HepG2 (cell line): Measurements from ENCODE around the gene AGAP1. TPM values are rescaled to one million over a fixed set of nuclear protein-coding genes. Genes with fewer than 3 reads are reported as not detected.
A peak's percentile ranks its signal among the peaks of the same experiment; 100 is the strongest.

Source experiments
- ATRX ChIP-seq: sonication (generic); formaldehyde crosslinking; IDR thresholded peaks from 2 replicates; pipeline ENCODE4 v1.4.0; 2020; ENCODE audit warnings: missing genetic modification reagents, borderline replicate concordance
- DZIP1 ChIP-seq: sonication (generic); formaldehyde crosslinking; IDR thresholded peaks from 2 replicates; pipeline ENCODE4 v1.5.0; 2020; ENCODE audit warnings: mild to moderate bottlenecking, missing genetic modification reagents
- ETV6 ChIP-seq: sonication (generic); formaldehyde crosslinking; conservative IDR thresholded peaks from 2 replicates; pipeline ENCODE4 v1.4.0; 2020; ENCODE audit warnings: missing genetic modification reagents
- KDM4B ChIP-seq: sonication (generic); formaldehyde crosslinking; IDR thresholded peaks from 2 replicates; pipeline ENCODE4 v1.4.0; 2020; ENCODE audit warnings: missing genetic modification reagents
- KDM5B ChIP-seq: sonication (generic); formaldehyde crosslinking; IDR thresholded peaks from 2 replicates; pipeline ENCODE4 v1.4.0; 2020; ENCODE audit warnings: missing genetic modification reagents, mild to moderate bottlenecking, borderline replicate concordance
- PTBP1 ChIP-seq: fragments of 200-400 bp; formaldehyde crosslinking; IDR thresholded peaks from 2 replicates; pipeline ENCODE4 v1.6.1; 2018; ENCODE audit warnings: low read length, low read depth; ENCODE audit not compliant: poor library complexity, severe bottlenecking
- RXRA ChIP-seq: sonication (generic); formaldehyde crosslinking; IDR thresholded peaks from 2 replicates; pipeline ENCODE4 v1.5.1; 2020; ENCODE audit warnings: missing genetic modification reagents
- SOX13 ChIP-seq, 3 experiments: fragments of 450-650 bp in 1 of 3; sonication (generic) in 1 of 3; formaldehyde crosslinking in 1 of 3; IDR thresholded peaks in 2 of 3; conservative IDR thresholded peaks in 1 of 3; 2 replicates each; pipeline versions ENCODE4 v1.5.0 to v1.6.1; 2016 to 2020; ENCODE audit warnings: antibody characterized with exemption in 1 of 3, mild to moderate bottlenecking in 1 of 3, missing compliant biosample characterization in 1 of 3, missing genetic modification reagents in 1 of 3, moderate library complexity in 1 of 3
- SSRP1 ChIP-seq: IDR thresholded peaks from 2 replicates; pipeline ENCODE4 v1.6.1; 2016; ENCODE audit warnings: control low read depth
- STAG1 ChIP-seq: sonication (generic); formaldehyde crosslinking; IDR thresholded peaks from 2 replicates; pipeline ENCODE4 v1.4.0; 2020; ENCODE audit warnings: missing genetic modification reagents
- TAF1 ChIP-seq: sonication (generic); formaldehyde crosslinking; IDR thresholded peaks from 2 replicates; pipeline ENCODE4 v1.4.0; 2020; ENCODE audit warnings: missing genetic modification reagents
- ZNF263 ChIP-seq: sonication (generic); formaldehyde crosslinking; IDR thresholded peaks from 2 replicates; pipeline ENCODE4 v1.4.0; 2020; ENCODE audit warnings: missing genetic modification reagents
- ZNF605 ChIP-seq: sonication (generic); formaldehyde crosslinking; IDR thresholded peaks from 2 replicates; pipeline ENCODE4 v1.8.0; 2022; ENCODE audit warnings: mild to moderate bottlenecking, missing genetic modification reagents
- ZNF740 ChIP-seq: sonication (generic); formaldehyde crosslinking; IDR thresholded peaks from 2 replicates; pipeline ENCODE4 v1.4.0; 2020; ENCODE audit warnings: missing genetic modification reagents
- ZNF777 ChIP-seq: sonication (generic); formaldehyde crosslinking; IDR thresholded peaks from 2 replicates; pipeline ENCODE4 v1.4.0; 2020; ENCODE audit warnings: missing genetic modification reagents
- ZNF782 ChIP-seq: sonication (generic); formaldehyde crosslinking; IDR thresholded peaks from 2 replicates; pipeline ENCODE4 v1.4.0; 2020; ENCODE audit warnings: missing genetic modification reagents, mild to moderate bottlenecking, borderline replicate concordance
- ZSCAN29 ChIP-seq: sonication (generic); formaldehyde crosslinking; conservative IDR thresholded peaks from 2 replicates; pipeline ENCODE4 v1.4.0; 2020; ENCODE audit warnings: mild to moderate bottlenecking, missing genetic modification reagents
- polyA plus RNA-seq, 8 experiments: library from polyadenylated mRNA; depleted of rRNA in 3 of 8; stranded (reverse) in 7 of 8; unstranded in 1 of 8; fragments of >200 nt; fragmentation: Illumina TruSeq in 4 of 8; extraction: Trizol in 4 of 8; gene quantifications; 2 replicates each; pipeline versions ENCODE4 v1.2.1 to v1.2.3, GENCODE V29; 2011 to 2016; ENCODE audit warnings: low read depth in 4 of 8, missing spikeins in 1 of 8, mixed read lengths in 1 of 8; ENCODE audit not compliant: insufficient read depth in 1 of 8
- total RNA-seq, 5 experiments: library from RNA; depleted of rRNA; stranded (reverse); fragments of >200 nt; fragmentation: Illumina TruSeq; extraction: Trizol; gene quantifications; 2 replicates each; pipeline ENCODE4 v1.2.3, GENCODE V29; 2016; ENCODE audit warnings: low read depth in 1 of 5
- TF ChIP-seq, protein P1 (sequence below): sonication (generic); formaldehyde crosslinking; IDR thresholded peaks from 2 replicates; pipeline ENCODE4 v1.4.0; 2020; ENCODE audit warnings: missing genetic modification reagents, borderline replicate concordance
- TF ChIP-seq, protein P2 (sequence below): IDR thresholded peaks from 2 replicates; pipeline ENCODE4 v1.6.1; 2016; ENCODE audit warnings: low read depth, borderline replicate concordance
- TF ChIP-seq, protein P3 (sequence below): sonication (generic); formaldehyde crosslinking; IDR thresholded peaks from 2 replicates; pipeline ENCODE4 v1.5.1; 2020; ENCODE audit warnings: mild to moderate bottlenecking, missing genetic modification reagents, borderline replicate concordance

Gene AGAP1
- total and polyA plus RNA-seq, 2 of the 13 experiments (the other 11 are each of a cell fraction or from before 2014, with no cell fraction given): 21.2 to 32.7 TPM

DNA sequence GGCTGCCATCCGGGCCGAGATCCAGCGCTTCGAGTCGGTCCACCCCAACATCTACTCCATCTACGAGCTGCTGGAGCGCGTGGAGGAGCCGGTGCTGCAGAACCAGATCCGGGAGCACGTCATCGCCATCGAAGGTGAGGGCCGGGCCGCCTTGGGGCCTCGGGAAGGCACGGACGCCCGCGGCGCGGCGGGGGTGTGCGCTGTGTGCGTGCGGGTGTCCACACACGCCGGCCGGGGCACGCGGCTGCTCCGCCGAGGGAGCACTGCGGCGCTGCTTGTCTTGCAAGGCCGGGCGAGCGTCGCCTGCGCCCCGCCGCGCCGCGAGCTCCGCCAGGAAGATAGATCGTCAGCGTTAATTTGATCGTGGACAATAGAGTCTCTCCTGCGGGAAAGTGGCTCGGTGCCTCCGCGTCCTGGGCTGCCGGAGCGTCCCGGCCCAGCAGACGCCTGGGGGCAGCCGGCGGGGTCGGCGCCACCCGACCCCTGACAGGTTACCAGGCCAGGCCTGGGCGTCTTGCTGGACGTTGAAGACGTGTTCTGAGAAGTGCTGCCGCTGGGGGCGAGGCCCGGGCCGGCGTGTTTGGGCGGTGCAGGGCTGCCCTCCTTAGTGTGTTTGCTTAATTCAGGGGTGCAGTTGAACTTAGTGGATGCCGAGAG lies 1.0 kb downstream of the AGAP1 start (continued):
- TF ChIP-seq, protein P1, sequence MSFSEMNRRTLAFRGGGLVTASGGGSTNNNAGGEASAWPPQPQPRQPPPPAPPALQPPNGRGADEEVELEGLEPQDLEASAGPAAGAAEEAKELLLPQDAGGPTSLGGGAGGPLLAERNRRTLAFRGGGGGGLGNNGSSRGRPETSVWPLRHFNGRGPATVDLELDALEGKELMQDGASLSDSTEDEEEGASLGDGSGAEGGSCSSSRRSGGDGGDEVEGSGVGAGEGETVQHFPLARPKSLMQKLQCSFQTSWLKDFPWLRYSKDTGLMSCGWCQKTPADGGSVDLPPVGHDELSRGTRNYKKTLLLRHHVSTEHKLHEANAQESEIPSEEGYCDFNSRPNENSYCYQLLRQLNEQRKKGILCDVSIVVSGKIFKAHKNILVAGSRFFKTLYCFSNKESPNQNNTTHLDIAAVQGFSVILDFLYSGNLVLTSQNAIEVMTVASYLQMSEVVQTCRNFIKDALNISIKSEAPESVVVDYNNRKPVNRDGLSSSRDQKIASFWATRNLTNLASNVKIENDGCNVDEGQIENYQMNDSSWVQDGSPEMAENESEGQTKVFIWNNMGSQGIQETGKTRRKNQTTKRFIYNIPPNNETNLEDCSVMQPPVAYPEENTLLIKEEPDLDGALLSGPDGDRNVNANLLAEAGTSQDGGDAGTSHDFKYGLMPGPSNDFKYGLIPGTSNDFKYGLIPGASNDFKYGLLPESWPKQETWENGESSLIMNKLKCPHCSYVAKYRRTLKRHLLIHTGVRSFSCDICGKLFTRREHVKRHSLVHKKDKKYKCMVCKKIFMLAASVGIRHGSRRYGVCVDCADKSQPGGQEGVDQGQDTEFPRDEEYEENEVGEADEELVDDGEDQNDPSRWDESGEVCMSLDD (CRISPR knock-in tag): peak; percentile 69; the same call in 1 of the 2 replicates
- no peak for TF ChIP-seq PTBP1
- TF ChIP-seq RXRA (CRISPR knock-in tag): peak; percentile 25; the same call in 1 of the 2 replicates
- TF ChIP-seq SSRP1: no peak
- no peak for TF ChIP-seq ZNF605 (CRISPR knock-in tag)
- TF ChIP-seq, protein P2, sequence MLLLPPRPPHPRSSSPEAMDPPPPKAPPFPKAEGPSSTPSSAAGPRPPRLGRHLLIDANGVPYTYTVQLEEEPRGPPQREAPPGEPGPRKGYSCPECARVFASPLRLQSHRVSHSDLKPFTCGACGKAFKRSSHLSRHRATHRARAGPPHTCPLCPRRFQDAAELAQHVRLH (CRISPR knock-in tag): no peak
- no peak for TF ChIP-seq KDM4B (CRISPR knock-in tag)
- peak; percentile 61; the same call in 1 of the 2 replicates for TF ChIP-seq DZIP1 (CRISPR knock-in tag)
- peak; percentile 70; the same call in 1 of the 2 replicates for TF ChIP-seq ETV6 (CRISPR knock-in tag)
- TF ChIP-seq STAG1 (CRISPR knock-in tag): 0 out of 2 replicates have a peak, but pooled peaks have one; percentile 12
- TF ChIP-seq, protein P3, sequence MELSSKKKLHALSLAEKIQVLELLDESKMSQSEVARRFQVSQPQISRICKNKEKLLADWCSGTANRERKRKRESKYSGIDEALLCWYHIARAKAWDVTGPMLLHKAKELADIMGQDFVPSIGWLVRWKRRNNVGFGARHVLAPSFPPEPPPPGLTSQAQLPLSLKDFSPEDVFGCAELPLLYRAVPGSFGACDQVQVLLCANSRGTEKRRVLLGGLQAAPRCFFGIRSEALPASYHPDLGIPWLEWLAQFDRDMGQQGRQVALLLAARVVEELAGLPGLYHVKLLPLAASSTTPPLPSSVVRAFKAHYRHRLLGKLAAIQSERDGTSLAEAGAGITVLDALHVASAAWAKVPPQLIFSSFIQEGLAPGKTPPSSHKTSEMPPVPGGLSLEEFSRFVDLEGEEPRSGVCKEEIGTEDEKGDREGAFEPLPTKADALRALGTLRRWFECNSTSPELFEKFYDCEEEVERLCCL: 0 out of 2 replicates have a peak, but pooled peaks have one; percentile 30
- 0 out of 2 replicates have a peak, but pooled peaks have one; percentile 52 for TF ChIP-seq ZSCAN29 (CRISPR knock-in tag)
- TF ChIP-seq KDM5B (CRISPR knock-in tag): peak; percentile 74; the same call in 1 of the 2 replicates
- TF ChIP-seq ZNF263 (CRISPR knock-in tag): peak; percentile 92
- 0 out of 2 replicates have a peak, but pooled peaks have one; percentile 41 for TF ChIP-seq ZNF782 (CRISPR knock-in tag)
- peak; percentile 75 for TF ChIP-seq ZNF777 (CRISPR knock-in tag)
- no peak for TF ChIP-seq SOX13 (IDR thresholded peaks at IDR 0.05)
- TF ChIP-seq SOX13 (CRISPR knock-in tag; conservative IDR thresholded peaks at IDR 0.05 in 1 of 2, IDR thresholded peaks at IDR 0.05 in 1 of 2): peak in 1 of 2 experiments; percentile 8; a peak in 1 of 4 replicates
- TF ChIP-seq ATRX: no peak
- TF ChIP-seq TAF1 (CRISPR knock-in tag): 0 out of 2 replicates have a peak, but pooled peaks have one; percentile 24
- 0 out of 2 replicates have a peak, but pooled peaks have one; percentile 19 for TF ChIP-seq ZNF740
